Stimulated activated CD8-positive, alpha-beta memory T cell treated with anti-CD3 and anti-CD28 coated beads, Interleukin-4, amount 100 ng/mL, for 4 hours (primary cell): ENCODE data around the gene PIK3IP1.

Experiments used
- DNase-seq, 2 donors: peaks; one replicate each; pipeline ENCODE4 v3.0.0-alpha.2; 2020; ENCODE audit warnings: low read depth in 2 of 2, low spot score in 1 of 2

PIK3IP1 gene

DNA sequence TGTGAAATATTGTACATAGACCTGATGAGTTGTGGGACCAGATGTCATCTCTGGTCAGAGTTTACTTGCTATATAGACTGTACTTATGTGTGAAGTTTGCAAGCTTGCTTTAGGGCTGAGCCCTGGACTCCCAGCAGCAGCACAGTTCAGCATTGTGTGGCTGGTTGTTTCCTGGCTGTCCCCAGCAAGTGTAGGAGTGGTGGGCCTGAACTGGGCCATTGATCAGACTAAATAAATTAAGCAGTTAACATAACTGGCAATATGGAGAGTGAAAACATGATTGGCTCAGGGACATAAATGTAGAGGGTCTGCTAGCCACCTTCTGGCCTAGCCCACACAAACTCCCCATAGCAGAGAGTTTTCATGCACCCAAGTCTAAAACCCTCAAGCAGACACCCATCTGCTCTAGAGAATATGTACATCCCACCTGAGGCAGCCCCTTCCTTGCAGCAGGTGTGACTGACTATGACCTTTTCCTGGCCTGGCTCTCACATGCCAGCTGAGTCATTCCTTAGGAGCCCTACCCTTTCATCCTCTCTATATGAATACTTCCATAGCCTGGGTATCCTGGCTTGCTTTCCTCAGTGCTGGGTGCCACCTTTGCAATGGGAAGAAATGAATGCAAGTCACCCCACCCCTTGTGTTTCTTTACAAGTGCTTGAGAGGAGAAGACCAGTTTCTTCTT, 12.3 kb downstream of the PIK3IP1 start:
- DNase-seq = no peak

DNA sequence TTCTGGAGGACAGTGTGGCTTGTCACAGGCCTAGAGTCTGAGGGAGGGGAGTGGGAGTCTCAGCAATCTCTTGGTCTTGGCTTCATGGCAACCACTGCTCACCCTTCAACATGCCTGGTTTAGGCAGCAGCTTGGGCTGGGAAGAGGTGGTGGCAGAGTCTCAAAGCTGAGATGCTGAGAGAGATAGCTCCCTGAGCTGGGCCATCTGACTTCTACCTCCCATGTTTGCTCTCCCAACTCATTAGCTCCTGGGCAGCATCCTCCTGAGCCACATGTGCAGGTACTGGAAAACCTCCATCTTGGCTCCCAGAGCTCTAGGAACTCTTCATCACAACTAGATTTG, 13.0 kb downstream of the PIK3IP1 start:
- DNase-seq = no peak

DNA sequence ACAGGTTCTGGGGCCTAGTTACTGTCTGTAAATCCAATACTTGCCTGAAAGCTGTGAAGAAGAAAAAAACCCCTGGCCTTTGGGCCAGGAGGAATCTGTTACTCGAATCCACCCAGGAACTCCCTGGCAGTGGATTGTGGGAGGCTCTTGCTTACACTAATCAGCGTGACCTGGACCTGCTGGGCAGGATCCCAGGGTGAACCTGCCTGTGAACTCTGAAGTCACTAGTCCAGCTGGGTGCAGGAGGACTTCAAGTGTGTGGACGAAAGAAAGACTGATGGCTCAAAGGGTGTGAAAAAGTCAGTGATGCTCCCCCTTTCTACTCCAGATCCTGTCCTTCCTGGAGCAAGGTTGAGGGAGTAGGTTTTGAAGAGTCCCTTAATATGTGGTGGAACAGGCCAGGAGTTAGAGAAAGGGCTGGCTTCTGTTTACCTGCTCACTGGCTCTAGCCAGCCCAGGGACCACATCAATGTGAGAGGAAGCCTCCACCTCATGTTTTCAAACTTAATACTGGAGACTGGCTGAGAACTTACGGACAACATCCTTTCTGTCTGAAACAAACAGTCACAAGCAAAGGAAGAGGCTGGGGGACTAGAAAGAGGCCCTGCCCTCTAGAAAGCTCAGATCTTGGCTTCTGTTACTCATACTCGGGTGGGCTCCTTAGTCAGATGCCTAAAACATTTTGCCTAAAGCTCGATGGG, 13.5 kb downstream of the PIK3IP1 start:
- no peak for DNase-seq

DNA sequence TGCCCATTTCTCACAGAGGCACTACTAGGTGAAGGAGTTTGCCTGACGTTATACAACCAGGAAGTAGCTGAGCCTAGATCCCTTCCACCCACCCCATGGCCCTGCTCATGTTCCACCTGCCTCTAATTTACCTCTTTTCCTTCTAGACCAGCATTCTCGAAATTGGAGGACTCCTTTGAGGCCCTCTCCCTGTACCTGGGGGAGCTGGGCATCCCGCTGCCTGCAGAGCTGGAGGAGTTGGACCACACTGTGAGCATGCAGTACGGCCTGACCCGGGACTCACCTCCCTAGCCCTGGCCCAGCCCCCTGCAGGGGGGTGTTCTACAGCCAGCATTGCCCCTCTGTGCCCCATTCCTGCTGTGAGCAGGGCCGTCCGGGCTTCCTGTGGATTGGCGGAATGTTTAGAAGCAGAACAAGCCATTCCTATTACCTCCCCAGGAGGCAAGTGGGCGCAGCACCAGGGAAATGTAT, 14.1 kb downstream of the PIK3IP1 start:
- DNase-seq = no peak

DNA sequence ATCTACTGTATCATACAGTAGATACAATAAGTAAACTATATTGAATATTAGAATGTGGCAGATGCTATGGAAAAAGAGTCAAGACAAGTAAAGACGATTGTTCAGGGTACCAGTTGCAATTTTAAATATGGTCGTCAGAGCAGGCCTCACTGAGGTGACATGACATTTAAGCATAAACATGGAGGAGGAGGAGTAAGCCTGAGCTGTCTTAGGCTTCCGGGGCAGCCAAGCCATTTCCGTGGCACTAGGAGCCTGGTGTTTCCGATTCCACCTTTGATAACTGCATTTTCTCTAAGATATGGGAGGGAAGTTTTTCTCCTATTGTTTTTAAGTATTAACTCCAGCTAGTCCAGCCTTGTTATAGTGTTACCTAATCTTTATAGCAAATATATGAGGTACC, 14.5 kb downstream of the PIK3IP1 start:
- no peak for DNase-seq

DNA sequence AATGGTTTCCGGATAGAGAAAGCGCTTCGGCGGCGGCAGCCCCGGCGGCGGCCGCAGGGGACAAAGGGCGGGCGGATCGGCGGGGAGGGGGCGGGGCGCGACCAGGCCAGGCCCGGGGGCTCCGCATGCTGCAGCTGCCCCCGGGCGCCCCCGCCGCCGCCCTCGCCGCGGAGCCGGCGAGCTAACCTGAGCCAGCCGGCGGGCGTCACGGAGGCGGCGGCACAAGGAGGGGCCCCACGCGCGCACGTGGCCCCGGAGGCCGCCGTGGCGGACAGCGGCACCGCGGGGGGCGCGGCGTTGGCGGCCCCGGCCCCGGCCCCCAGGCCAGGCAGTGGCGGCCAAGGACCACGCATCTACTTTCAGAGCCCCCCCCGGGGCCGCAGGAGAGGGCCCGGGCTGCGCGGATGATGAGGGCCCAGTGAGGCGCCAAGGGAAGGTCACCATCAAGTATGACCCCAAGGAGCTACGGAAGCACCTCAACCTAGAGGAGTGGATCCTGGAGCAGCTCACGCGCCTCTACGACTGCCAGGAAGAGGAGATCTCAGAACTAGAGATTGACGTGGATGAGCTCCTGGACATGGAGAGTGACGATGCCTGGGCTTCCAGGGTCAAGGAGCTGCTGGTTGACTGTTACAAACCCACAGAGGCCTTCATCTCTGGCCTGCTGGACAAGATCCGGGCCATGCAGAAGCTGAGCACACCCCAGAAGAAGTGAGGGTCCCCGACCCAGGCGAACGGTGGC, 15.7 kb downstream of the PIK3IP1 start:
- DNase-seq = no peak

DNA sequence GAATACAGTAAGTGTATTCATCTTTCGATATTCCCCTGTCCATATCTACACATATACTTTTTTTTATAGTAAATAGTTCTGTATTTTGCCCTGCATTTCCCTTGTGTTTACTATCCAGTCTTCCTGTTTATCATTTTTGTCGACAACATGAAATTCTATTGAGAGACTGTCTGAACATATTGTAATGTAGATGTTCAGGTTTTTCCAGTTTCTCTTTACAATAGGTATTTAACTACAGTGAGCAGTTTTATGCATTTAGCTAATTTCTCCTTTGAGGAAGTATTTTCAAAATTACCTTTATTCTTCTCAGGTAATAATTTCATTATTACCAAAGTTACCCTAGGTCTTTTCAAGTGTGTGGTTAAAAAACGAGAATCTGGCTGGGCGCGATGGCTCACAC, 16.7 kb downstream of the PIK3IP1 start:
- DNase-seq = no peak

DNA sequence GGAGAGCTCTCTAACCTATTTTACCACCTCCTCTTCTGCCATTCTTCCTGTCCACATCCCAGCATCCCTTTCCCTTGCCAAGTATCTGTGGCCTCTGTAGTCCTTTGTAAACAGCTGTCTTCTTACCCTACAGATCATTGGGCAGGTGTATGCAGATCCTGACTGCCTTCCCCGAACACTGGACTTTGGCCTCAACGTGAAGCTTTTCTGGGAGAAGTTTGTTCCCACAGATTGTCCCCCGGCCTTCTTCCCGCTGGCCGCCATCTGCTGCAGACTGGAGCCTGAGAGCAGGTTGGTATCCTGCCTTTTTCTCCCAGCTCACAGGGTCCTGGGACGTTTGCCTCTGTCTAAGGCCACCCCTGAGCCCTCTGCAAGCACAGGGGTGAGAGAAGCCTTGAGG, 17.3 kb downstream of the PIK3IP1 start:
- no peak for DNase-seq

DNA sequence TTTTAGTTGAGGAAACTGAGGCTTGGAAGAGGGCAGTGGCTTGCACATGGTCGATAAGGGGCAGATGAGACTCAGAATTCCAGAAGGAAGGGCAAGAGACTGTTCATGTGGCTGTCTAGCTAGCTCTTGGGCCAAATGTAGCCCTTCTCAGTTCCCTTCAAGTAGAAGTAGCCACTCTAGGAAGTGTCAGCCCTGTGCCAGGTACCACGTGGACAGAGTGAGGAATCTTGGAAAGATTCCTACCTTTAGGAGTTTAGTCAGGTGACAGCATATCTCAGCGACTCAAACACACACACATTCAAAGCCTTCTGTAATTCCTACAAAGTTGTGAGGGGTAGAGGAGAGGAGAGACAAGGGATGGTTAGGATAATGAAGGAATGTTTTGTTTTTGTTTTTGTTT, 18.3 kb downstream of the PIK3IP1 start:
- no peak for DNase-seq

DNA sequence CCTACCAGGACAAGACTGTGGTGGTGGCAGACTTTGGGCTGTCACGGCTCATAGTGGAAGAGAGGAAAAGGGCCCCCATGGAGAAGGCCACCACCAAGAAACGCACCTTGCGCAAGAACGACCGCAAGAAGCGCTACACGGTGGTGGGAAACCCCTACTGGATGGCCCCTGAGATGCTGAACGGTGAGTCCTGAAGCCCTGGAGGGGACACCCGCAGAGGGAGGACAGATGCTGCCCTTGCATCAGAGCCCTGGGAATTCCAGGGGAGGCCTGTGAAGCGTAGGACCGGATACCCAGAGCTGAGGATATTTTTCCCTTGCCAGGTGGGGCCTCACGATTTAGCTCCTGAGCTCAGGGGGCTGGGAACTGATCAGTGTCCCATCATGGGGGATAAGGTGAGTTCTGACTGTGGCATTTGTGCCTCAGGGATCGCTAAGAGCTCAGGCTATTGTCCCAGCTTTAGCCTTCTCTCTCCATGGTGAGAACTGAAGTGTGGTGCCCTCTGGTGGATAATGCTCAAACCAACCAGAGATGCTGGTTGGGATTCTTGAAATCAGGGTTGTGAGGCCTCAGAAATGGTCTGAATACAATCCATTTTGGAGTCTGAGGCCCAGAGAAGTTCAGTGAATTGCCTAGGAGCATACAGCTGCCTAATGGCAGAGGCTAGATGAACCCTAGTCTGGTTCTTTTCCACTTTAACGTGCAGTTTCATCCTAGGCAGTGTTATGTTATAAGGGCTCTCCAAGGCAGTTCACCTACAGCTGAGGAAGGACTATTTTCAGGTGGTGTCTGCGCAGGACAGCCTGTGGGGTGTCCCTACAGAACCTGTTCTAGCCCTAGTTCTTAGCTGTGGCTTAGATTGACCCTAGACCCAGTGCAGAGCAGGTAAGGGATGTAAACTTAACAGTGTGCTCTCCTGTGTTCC, 19.5 kb downstream of the PIK3IP1 start:
- DNase-seq = no peak

DNA sequence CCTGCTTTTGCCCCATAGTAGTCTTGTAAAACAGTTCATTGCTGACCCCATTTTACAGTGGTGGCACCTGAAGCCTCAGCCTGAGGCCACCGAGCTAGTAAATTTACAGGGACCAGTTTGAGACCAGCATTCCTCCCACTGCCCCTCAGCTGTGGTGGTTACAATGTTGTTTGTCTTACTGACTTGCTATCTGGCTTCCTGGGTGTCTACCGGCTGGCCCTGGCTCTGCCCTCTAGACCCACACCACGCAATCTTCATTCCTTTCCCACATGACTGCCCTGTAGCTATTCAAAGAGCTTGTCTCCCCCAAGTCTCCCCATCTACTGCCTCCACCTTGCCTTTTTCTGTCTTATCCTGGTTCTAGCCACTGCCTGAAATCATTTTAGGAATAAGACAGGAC, 20.8 kb downstream of the PIK3IP1 start:
- no peak for DNase-seq

DNA sequence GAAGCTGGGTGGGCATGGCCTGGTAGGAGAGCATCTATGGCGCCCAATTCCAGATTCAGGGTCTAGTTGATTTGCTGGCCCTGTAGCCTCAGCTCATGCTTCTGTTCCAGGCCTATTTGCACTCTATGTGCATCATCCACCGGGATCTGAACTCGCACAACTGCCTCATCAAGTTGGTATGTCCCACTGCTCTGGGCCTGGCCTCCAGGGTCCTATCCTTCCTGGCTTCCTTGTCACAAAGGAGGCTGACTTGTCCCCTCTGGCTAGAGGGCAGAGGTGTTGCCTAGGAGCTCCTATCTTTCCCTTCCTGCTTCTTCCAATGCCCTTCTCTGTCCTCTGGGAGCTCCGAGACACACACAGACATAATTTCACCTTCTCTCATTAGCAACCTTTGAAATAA, 21.3 kb downstream of the PIK3IP1 start:
- no peak for DNase-seq

DNA sequence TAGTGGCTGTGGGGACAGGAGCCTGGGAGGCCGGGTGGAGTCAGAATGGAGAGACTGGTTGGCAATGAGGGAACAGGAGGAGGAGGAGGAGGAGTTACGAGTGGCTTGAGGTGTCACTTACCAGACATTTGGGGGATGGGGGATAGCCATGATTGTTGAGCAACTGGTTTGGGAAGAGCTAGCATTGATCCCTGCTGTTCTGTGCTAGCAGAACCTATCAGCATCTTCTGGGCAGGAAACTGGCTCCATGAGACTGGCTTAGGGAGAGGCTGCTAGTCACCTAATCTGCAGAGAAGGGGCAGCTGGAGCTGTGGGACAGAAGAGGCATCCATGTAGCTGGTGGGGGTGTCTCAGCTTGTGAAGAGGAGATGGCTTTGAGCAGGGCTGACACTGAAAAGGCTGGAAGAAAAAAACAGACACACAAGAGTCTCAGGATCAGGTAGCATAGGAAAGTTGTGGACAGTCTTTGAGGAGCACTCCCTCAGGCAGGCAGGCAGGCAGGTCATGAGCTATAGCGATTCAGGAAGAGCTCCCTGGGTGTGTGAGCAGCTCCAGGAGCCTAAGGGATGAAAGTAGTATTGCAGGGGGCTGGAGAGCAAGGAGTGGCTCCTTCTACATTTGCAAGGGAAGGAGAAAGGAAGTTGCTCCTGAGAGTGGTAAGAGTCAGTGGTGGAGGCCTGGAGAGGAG, 22.3 kb downstream of the PIK3IP1 start:
- no peak for DNase-seq

DNA sequence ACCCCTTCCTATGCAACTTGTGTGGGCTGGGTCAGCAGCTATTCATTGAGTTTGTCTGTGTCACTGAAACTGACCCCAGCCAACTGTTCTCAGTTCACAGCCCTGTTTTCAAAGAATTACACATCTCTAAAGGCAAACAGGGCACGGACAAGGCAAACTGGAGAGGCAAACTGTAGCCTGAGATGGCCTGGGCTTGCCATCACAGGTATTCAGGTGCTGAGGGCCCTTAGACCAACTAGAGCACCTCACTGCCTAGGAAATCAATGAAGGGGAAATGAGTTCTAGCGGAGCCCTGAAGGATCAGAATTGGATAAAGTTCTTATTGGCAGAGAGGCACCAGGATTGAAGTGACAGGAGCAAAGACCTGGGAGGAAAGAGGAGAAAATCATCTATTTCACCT, 24.0 kb downstream of the PIK3IP1 start:
- no peak for DNase-seq

DNA sequence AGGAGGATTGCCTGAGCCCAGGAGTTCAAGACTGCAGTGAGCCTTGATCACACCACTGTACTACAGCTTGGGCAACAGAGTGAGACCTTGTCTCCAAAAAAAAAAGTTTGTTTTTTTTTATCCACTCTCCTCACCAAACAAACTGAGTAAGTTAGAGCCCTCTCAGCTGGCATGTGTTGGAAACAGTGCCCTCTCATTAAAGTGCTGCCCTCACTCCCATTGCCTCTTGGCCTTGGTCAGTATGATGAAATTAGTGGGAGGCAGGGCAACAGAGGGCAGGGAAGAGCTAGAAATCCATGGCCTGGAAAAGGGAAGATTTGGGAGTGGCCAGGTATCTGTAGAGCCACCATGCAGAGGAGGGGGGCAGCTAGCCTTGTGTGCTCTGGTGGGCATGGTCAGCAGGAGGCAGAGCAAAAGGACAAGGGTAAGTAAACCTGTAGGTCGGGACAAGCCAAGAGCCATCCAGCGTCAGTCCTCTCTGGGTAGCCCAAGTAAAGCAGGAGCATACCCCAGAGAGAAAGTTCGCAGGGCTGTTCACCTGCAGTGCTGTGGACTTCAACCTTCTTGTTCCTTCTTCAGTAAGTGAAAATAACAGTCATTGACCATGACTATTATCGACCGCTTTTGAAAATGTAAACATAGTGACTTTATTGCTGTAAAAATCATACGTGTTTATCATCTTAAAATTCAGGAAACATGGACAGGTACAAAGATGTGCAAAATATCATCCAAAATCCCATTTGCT, 28.2 kb downstream of the PIK3IP1 start:
- DNase-seq = no peak

DNA sequence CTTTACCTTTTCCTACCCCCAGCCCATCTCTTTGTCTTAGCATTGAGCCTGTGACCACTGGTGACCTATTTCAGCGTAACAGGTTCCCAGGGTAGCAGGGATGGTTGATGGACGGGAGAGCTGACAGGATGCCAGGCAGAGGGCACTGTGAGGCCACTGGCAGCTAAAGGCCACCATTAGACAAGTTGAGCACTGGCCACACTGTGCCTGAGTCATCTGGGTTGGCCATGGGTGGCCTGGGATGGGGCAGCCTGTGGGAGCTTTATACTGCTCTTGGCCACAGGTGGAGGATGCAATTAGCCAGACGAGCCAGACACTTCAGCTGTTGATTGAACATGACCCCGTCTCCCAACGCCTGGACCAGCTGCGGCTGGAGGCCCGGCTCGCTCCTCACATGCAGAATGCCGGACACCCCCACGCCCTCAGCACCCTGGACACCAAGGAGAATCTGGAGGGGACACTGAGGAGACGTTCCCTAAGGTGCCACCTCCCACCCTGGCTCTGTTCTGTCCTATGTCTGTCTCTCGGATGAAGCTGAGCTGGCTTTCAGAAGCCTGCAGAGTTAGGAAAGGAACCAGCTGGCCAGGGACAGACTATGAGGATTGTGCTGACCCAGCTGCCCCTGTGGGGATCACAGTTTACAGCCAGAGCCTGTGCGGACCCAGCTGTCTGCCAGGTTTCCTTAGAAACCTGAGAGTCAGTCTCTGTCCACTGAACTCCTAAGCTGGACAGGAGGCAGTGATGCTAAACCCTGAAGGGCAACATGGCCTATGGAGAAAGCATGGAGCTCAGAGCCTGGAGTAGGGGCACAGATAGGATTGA, 29.8 kb downstream of the PIK3IP1 start:
- DNase-seq = no peak

DNA sequence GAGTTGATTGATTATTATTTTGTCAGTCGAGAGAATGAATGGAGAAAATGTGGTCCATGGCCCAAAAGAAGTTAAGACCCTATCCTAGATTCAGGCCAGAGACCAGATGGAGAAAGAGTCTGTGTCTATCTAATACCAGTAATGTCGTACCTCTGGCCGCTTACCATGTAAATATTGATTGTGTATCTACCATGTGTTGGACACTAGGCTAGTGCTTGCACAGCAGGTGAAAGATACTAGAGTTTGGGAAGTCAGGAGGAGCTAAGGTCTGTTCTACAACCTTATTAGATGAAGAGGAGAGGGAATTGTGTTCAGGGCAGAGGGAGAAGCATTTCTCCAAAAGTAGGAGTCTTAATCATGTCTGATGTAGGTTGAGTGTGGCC, 31.8 kb downstream of the PIK3IP1 start:
- no peak for DNase-seq

DNA sequence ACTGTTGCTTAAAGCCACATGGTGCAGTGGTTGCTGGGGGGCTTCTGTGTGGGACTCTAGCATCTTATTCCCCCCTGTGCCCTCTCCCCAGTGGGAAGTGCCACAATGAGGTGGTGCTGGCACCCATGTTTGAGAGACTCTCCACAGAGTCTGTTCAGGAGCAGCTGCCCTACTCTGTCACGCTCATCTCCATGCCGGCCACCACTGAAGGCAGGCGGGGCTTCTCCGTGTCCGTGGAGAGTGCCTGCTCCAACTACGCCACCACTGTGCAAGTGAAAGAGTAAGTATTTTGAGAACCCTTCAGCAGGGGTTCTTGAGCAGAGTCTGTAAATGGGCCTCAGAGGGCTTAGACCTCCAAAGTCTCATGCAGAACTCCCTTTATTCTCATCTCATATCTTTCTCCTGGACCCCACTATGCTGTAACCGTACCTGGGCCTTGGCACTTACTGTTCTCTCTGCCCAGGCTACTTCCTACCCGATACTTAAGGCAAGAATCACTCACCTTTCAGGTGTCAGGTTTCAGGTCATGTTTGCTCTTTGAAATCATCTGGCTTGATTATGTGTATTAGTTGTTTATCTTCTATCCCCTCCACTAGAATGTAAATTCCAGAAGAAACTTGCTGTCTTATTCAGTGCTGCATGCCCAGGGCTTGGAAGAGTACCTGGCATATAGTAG, 32.4 kb downstream of the PIK3IP1 start:
- no peak for DNase-seq

DNA sequence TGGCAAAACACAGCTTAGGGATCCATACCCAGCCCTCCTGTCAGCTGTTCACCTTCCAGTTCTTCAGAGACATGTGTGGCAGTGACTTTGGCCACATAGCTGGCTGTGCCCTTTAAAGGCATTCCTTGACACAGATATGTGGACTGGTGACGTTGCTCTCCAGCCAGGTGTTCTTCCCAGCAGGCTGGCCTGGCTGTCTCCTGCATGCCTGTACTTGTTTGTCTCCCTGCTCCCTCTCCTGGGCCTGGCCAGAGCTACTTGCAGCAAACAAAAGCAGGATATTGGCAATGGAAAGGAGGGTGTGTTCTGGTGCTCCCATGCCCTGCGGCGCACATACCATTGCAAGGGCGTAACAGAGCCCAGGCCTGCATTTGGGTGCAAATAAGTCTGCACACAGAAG, 38.3 kb downstream of the PIK3IP1 start:
- no peak for DNase-seq
